B cell (primary cell): ENCODE results near the gene PSRC1. TPM values are rescaled to one million over a fixed set of nuclear protein-coding genes. Genes with fewer than 3 reads are reported as not detected.

ENCODE experiments used
- ATAC-seq: fragments of 200-7000 bp; cut with Tn5 transposase; one replicate; pipeline ENCODE4 v1.10.0; 2021; ENCODE audit warnings: low read depth, mild to moderate bottlenecking, moderate number of reproducible peaks, moderate library complexity
- CTCF ChIA-PET: fragments of 350-600 bp; sonication (Branson Sonifier 250); formaldehyde crosslinking; loops from one replicate; lab custom pipeline; 2021; ENCODE audit warnings: antibody characterized with exemption, inconsistent platforms; lab: Charles Lee
- POLR2A ChIA-PET: fragments of 350-600 bp; sonication (Branson Sonifier 250); formaldehyde crosslinking; loops from one replicate; lab custom pipeline; 2021; ENCODE audit warnings: antibody characterized with exemption; lab: Charles Lee
- DNase-seq: peaks from one replicate; pipeline ENCODE4 v3.0.0; 2013
- H2AFZ ChIP-seq: 2 replicates; pipeline ENCODE4 v1.6.1; 2012; ENCODE audit warnings: mild to moderate bottlenecking, low read depth, low read length; ENCODE audit not compliant: insufficient read depth, poor library complexity, severe bottlenecking
- H3K27ac ChIP-seq, 2 donors: 1 replicate in 1 of 2; 2 replicates in 1 of 2; pipeline ENCODE4 v1.5.1; 2012 to 2013; ENCODE audit warnings: low read length in 2 of 2, mild to moderate bottlenecking in 2 of 2, moderate library complexity in 1 of 2
- H3K27me3 ChIP-seq, 4 experiments: fragments of 200-600 bp in 1 of 4; sonication (generic) in 1 of 4; replicated peaks in 1 of 4; 1 replicate in 2 of 4; 2 replicates in 2 of 4; pipeline versions ENCODE4 v1.6.1 to v1.7.0; 2013 to 2016; ENCODE audit warnings: low read length in 3 of 4, mild to moderate bottlenecking in 2 of 4, mixed read lengths in 1 of 4, moderate library complexity in 1 of 4; ENCODE audit not compliant: insufficient read depth in 4 of 4, control insufficient read depth in 3 of 4; ENCODE audit errors: control extremely low read depth in 1 of 4
- H3K36me3 ChIP-seq, 2 experiments: replicated peaks in 1 of 2; 1 replicate in 1 of 2; 2 replicates in 1 of 2; pipeline versions ENCODE4 v1.6.1 to v1.7.1; 2013; ENCODE audit warnings: low read length in 1 of 2; ENCODE audit not compliant: insufficient read depth in 2 of 2, control insufficient read depth in 1 of 2; ENCODE audit errors: control extremely low read depth in 1 of 2, extremely low read depth in 1 of 2
- H3K4me1 ChIP-seq, 2 donors: fragments of 200-600 bp in 1 of 2; sonication (generic) in 1 of 2; 1 replicate in 1 of 2; 2 replicates in 1 of 2; pipeline versions ENCODE4 v1.5.1 to v1.6.1; 2013 to 2017; ENCODE audit warnings: low read length in 2 of 2; ENCODE audit not compliant: control insufficient read depth in 2 of 2, insufficient read depth in 2 of 2
- H3K4me2 ChIP-seq: replicated peaks from 2 replicates; pipeline ENCODE3; 2012; ENCODE audit warnings: mild to moderate bottlenecking, low read depth, low read length; ENCODE audit not compliant: poor library complexity, severe bottlenecking
- H3K4me3 ChIP-seq, 5 experiments: fragments of 200-600 bp in 1 of 5; sonication (generic) in 1 of 5; 1 replicate in 3 of 5; 2 replicates in 2 of 5; pipeline versions ENCODE4 v1.5.1 to v1.7.0; 2011 to 2016; ENCODE audit warnings: low read length in 4 of 5, mild to moderate bottlenecking in 4 of 5, low read depth in 2 of 5, control low read depth in 1 of 5, moderate library complexity in 1 of 5; ENCODE audit not compliant: insufficient read depth in 1 of 5; ENCODE audit errors: control extremely low read depth in 1 of 5, extremely low read depth in 1 of 5
- H3K79me2 ChIP-seq: fragments of 200-600 bp; sonication (generic); one replicate; pipeline ENCODE4 v1.6.0; 2016; ENCODE audit warnings: low read length; ENCODE audit not compliant: control insufficient read depth, insufficient read depth
- H3K9ac ChIP-seq: fragments of 200-600 bp; sonication (generic); 2 replicates; pipeline ENCODE4 v1.6.1; 2017; ENCODE audit warnings: mild to moderate bottlenecking, low read length, moderate library complexity
- H3K9me3 ChIP-seq, 3 donors: one replicate each; pipeline versions ENCODE4 v1.6.1 to v1.7.1; 2013; ENCODE audit warnings: low read length in 2 of 3; ENCODE audit not compliant: control insufficient read depth in 2 of 3, insufficient read depth in 1 of 3; ENCODE audit errors: control extremely low read depth in 1 of 3
- H4K20me1 ChIP-seq: 2 replicates; pipeline ENCODE4 v1.6.0; 2012; ENCODE audit warnings: mild to moderate bottlenecking, low read length; ENCODE audit not compliant: insufficient read depth, control insufficient read depth, poor library complexity, severe bottlenecking
- H3K27ac Mint-ChIP-seq: one replicate; pipeline ENCODE4 v1.8.0; 2021; ENCODE audit warnings: mixed read lengths
- H3K27me3 Mint-ChIP-seq: one replicate; pipeline ENCODE4 v1.8.0; 2021; ENCODE audit warnings: mixed read lengths
- H3K4me1 Mint-ChIP-seq: one replicate; pipeline ENCODE4 v1.8.0; 2021; ENCODE audit warnings: mixed read lengths
- H3K4me3 Mint-ChIP-seq: one replicate; pipeline ENCODE4 v1.8.0; 2021; ENCODE audit warnings: mixed read lengths
- H3K9me3 Mint-ChIP-seq: one replicate; pipeline ENCODE4 v1.8.0; 2022; ENCODE audit warnings: mixed read lengths; ENCODE audit not compliant: insufficient read depth
- EZH2 ChIP-seq: IDR thresholded peaks from 2 replicates; pipeline ENCODE4 v1.6.1; 2012; ENCODE audit warnings: borderline replicate concordance, low read depth, mild to moderate bottlenecking, moderate library complexity, low read length; ENCODE audit not compliant: insufficient read depth, poor library complexity, severe bottlenecking
- WGBS: methylation state at CpG from one replicate; pipeline ENCODE4 v1.1.5; 2013; ENCODE audit warnings: missing lambda C conversion rate; ENCODE audit not compliant: insufficient coverage; 5-methylcytosine and 5-hydroxymethylcytosine counted together
- intact Hi-C: fragments of 100-400 bp; cut with micrococcal nuclease; formaldehyde crosslinking; loops from one replicate; pipeline ENCODE4 v1.10.0; 2022
- polyA plus RNA-seq: library from polyadenylated mRNA; depleted of rRNA; stranded (reverse); fragments of >200 nt; gene quantifications from 2 replicates; pipeline ENCODE4 v1.2.3, GENCODE V29; 2012
- total RNA-seq, 2 donors: library from RNA; stranded (reverse); fragments of 120-200 nt in 1 of 2; gene quantifications; 1 replicate in 1 of 2; 2 replicates in 1 of 2; pipeline versions ENCODE4 v1.2.3 to v1.2.4, GENCODE V29; 2013 to 2022
- TF ChIP-seq, protein P1 (sequence below): fragments of 200-600 bp; IDR thresholded peaks from one replicate; pipeline ENCODE4 v1.8.0; 2022; ENCODE audit warnings: antibody characterized with exemption, mild to moderate bottlenecking

PSRC1 gene
- total and polyA plus RNA-seq, 2 donors (not counting 1 experiment from before 2014, with no cell fraction given): 0.25 TPM; not detected in 1

- Histone ChIP-seq H2AFZ (no peak overlapping the region), H3K4me3 (no peak overlapping the region), H3K79me2 (no peaks in the 10 kb centered on the region), H3K9ac (no peak overlapping the region), H3K27me3 (peaks cover 0 to 4% (median 0%) of the 10 kb centered on the region in 4 experiments), H3K27ac (no peak overlapping the region), H3K9me3 (no peaks in the 10 kb centered on the region), H3K4me1 (peaks cover 0 to 5% of the 10 kb centered on the region in 2 donors), H3K4me2 (no peak overlapping the region), H3K36me3 (no peaks in the 10 kb centered on the region), H4K20me1 (no peaks in the 10 kb centered on the region)
- no peak for TF ChIP-seq EZH2
- TF ChIP-seq, protein P1, sequence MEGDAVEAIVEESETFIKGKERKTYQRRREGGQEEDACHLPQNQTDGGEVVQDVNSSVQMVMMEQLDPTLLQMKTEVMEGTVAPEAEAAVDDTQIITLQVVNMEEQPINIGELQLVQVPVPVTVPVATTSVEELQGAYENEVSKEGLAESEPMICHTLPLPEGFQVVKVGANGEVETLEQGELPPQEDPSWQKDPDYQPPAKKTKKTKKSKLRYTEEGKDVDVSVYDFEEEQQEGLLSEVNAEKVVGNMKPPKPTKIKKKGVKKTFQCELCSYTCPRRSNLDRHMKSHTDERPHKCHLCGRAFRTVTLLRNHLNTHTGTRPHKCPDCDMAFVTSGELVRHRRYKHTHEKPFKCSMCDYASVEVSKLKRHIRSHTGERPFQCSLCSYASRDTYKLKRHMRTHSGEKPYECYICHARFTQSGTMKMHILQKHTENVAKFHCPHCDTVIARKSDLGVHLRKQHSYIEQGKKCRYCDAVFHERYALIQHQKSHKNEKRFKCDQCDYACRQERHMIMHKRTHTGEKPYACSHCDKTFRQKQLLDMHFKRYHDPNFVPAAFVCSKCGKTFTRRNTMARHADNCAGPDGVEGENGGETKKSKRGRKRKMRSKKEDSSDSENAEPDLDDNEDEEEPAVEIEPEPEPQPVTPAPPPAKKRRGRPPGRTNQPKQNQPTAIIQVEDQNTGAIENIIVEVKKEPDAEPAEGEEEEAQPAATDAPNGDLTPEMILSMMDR: no peak
- ChIA-PET CTCF (interaction anchor here (0.7 to 8.8 kb wide), 14 partner anchors 9 to 257 kb away, joined by 3 to 387 read pairs (median 8); partner anchors contain the start of genes MYBPHL and SORT1), POLR2A (no interaction called here)
- H3K4me3 Mint-ChIP-seq: no peak overlapping the region
- H3K27me3 Mint-ChIP-seq: no peaks in the 10 kb centered on the region
- WGBS: 97% methylated on average over 8 of the region's 9 CpGs
- no peaks in the 10 kb centered on the region for H3K4me1 Mint-ChIP-seq
- DNase-seq (no peak), ATAC-seq (no peak)
- no peaks in the 10 kb centered on the region for H3K9me3 Mint-ChIP-seq
- no peak overlapping the region for H3K27ac Mint-ChIP-seq
- intact Hi-C loops: no loop called here
Observed at GRCh38 chr1:109275706-109276345, 7.1 kb downstream of the PSRC1 start.
